HG02943 (cell line): ENCODE measurements around the gene RPRD2.
"Not testable (repeated sequence)": the region's sequence is repeated elsewhere in the genome, so short reads cannot be mapped to it uniquely, and the experiment has no call there.

ENCODE experiments used
- ATAC-seq: cut with Tn5 transposase; IDR thresholded peaks from one replicate; pipeline ENCODE4 v1.9.1; 2021; ENCODE audit warnings: mild to moderate bottlenecking, low read depth, moderate library complexity; ENCODE audit not compliant: unreplicated experiment

Gene RPRD2

DNA sequence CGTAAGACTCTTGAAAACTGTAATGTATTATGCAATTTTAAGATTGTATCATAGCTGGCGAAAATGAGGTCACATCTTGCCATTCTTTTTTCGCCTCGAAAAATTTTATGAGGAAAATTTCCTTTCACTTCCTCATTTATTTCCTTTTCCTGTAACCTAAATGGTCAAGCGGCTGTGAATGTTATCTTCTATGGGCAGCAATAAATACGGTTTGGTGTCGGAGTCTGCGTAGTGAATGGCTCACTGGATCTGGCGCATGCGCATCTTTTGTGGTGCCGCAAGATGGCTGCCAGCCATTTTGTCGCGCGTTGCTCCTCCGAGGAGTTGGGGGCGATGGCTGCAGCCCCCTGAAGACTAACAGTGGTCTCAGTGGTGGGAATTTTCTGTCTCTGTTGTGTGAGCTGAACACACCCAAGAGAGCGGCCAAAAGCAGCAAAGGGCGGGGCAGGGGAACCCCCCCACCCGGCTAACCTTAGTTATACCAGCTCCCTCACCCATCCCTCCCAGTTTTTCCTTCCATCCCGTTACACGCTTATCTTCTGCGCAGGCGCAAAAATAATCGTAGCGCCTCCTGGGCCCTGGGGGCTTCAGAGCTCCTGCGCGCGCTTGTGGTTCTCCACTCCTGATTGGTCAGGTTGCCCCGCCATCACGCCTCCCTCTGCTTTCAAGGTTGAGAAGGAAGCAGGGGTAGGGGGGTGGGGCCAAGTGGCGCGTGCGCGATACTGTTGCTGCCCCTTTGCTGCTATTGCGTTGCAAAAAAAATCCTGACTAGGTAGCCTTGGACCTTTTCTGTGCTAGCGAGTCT lies at the start of gene RPRD2:
Gene RPRD2 (plus strand): TSS at position 722 of the 805 bp plus-strand sequence. CDS start 568 bp downstream, outside the sequence.
- peak; percentile 78 for ATAC-seq

DNA sequence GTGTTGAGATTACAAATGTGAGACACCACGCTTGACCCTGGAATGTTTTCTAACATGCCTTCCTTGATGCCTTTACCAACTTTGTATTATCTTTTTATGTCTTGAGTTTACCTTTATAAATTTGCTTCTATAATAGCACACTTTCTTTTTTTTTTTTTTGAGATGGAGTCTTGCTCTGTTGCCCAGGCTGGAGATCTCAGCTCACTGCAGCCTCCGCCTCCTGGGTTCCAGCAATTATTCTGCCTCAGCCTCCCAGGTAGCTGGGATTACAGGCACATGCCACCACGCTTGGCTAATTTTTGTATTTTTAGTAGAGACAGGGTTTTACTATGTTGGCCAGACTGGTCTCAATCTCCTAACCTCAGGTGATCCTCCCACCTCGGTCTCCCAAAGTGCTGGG lies 49.3 kb upstream of the RPRD2 start:
- not testable (repeated sequence) for ATAC-seq

DNA sequence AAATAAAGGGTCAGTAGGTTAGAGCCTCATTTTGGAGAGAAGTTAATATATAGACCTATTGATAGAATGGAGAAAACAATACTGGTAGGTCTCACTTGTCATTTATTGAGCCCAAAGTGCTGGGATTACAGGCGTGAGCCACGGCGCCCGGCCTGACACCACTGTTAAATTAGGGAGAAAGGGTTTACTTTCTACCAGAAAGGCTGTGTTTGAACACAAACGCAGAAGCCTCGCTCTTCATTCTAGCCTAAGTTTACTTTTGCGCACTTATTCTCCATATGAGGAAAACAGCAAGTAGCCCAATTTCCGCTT lies 43.3 kb upstream of the RPRD2 start:
- no peak for ATAC-seq

- no peak for ATAC-seq
Measured at GRCh38 chr1:150321826-150322166, 42.2 kb upstream of the RPRD2 start.

DNA sequence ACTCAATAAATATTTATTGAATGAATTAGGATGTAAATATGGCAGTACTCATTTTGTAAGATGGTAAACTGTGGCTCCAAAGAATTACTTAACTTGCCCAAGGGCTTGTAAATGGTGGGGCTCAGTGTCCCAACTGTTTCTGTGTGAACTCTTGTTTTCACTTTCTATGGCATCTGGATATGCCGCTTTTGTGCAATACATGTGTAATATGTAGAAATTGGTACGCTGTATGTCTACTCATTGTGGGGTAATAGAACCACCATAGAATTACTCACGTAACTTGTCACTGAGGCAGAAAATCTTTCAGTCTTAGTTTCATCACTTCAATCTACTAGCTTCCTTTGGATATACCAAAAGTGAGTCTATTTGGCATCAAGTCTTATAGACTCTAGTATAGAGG lies 41.6 kb upstream of the RPRD2 start:
- ATAC-seq = no peak

GRCh38 chr1:150332651-150333290 lies 31.2 kb upstream of the RPRD2 start:
- no peak for ATAC-seq

DNA sequence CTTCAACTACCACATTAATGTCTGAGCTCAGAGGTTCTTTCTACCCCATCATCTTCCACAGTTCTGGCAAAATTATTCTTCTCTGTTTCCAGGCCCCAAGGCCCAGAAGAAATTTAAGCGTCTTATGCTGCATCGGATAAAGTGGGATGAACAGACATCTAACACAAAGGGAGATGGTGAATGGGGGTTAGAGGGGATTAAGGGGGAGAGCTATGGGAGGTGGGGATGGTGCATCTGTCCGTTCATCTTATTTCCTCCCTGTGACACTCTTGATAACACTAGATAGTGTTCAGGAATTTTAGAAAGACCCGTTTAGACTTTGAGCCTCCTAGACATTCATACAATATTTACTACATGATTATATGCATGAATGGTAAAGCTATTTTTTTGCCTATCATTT lies 17.6 kb upstream of the RPRD2 start:
- no peak for ATAC-seq

GRCh38 chr1:150352866-150353265 lies 11.1 kb upstream of the RPRD2 start:
- ATAC-seq = no peak

GRCh38 chr1:150362721-150363425 lies 1.1 kb upstream of the RPRD2 start:
- no peak for ATAC-seq

- peak; percentile 12 for ATAC-seq
Measured at GRCh38 chr1:150364231-150365003, 470 bp downstream of the RPRD2 start.

DNA sequence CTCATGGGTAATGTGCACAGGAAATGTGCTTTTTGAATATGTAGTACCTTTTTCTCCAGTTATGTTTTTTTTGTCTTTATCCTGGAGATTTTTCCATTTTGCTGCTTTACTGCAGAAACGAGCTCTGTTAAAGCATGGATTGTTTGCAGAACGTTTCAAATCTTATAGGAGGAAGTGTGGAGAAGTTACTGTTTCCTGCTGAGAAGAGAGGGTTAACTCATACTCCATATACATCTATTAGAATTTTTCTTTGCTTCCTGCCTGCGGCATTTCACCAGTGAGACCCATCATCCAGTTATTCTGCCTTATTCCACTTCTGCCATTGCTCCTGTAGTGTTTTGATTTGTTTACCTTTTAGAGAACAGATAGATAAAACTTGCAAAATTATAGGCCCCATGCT lies 2.0 kb downstream of the RPRD2 start:
- ATAC-seq = no peak

GRCh38 chr1:150366416-150367296 lies 2.7 kb downstream of the RPRD2 start:
- ATAC-seq = no peak

- no peak for ATAC-seq
Measured at GRCh38 chr1:150371110-150371509, 7.2 kb downstream of the RPRD2 start.

- no peak for ATAC-seq
Measured at GRCh38 chr1:150372580-150372979, 8.6 kb downstream of the RPRD2 start.

DNA sequence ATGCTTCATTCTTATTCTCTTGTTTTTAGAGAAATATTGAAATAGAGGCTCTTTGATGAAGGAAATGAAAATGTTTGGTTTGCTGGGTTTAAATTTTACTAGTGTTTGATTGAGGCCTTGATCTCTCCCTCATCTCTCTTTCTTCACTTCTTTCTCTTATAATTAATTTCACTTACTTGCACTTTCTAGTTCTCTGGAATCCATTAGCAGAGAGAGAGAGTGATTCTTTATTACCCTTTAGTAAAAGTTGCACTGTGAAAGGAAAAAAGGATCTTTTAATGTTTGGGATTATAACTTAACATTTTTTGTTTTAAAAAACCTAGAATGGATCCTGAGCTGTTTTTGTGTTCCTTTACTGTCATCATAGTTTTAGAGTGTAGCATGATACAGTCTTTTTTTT lies 12.2 kb downstream of the RPRD2 start:
- ATAC-seq = no peak

DNA sequence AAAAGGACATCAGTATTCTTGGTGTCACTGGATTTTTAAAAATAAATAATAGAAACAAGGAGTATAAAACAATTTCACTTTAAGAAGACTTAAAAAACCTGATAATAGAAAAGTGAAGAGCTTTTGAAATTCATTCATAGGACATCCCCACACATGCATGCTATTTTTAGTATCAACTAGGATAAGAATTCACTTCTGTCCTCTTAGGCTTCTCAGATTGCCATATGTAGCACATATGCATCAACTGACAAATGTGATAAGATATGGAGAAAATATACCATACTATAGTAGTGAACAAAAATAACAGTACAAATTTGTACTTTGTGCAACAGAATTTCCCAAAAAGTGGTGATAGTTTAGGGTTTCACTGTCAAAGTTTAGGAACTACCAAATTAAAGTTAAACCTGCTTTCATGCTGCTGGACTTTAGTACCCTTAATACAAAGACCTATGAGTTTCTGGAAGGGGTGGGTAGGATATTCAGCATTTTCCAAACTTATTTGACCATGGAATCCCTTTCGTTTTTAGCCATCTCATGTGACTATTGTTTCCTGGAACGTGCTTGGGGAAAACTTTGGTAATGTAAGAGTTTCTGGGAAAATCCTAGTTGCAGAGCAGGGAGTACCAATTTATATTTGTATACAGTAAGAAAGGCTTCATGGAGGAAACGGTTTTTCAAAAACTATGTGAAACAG lies 19.8 kb downstream of the RPRD2 start:
- no peak for ATAC-seq

DNA sequence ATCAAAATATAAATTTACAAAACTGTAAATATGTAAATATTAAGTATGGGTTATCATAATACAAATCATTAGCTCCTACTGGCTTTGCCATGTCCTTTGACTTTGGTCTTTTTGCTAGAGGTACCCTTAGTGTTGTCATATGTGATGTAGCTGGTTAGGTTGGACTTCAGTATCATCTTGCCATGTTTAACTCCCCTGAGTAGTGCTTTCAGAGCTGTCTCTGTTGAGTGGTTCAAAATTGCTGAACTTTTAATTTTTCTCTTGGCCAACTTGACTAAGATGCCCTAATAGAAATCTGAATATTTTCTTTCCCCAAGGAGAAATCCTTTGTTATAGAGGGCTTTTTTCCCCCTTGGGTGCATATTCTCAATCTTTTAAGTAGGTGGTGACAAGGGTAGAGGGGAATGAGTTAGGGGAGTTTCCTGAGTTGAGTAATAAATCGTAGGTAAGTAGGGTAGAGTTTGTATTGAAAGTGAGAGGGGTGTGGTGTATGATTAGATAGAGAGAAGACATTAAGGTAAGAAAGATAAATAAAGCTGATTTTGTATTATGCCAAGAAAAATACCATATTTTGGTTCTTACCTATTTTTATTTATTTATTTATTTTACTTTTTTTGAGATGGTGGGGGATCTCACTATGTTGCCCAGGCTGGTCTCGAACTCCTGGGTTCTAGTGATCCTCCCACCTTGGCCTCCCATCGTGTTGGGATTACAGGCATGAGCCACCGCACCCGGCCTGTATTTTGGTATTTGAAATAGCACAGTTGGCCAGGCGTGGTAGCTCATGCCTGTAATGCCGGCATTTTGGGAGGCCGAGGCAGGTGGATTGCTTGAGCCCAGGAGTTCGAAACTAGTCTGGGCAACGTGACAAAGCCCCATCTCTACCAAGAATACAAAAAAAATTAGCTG lies 21.8 kb downstream of the RPRD2 start:
- ATAC-seq = no peak

DNA sequence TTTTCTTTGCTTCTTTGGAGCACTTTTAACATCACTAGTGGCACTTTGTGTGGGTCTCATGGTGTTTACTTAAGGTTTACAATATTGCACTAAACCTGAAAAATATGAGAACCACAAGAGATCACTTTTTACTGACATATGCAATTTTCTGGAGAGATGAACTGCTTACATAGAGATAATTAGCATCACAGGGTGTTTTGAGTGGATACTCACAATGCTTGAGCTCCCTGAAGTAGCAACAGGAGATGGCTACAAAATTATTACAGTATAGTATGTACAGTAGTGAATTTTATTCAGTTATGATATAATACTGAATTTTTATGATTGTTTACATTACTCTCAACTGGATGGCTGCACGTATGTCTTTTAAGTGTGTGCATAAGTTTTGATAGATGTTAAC lies 22.6 kb downstream of the RPRD2 start:
- no peak for ATAC-seq
